K562 (cell line): Measurements from ENCODE around the gene SCN7A. TPM values are rescaled to one million over a fixed set of nuclear protein-coding genes. Genes with fewer than 3 reads are reported as not detected.

Experiments used
- ATAC-seq: fragments of 200-7000 bp; cut with Tn5 transposase; 3 replicates; pipeline ENCODE4 v1.9.1; 2020; ENCODE audit warnings: moderate library complexity
- BruUV-seq: library from RNA; stranded (reverse); fragments of 400-500 nt; replicated peaks from 2 replicates; lab custom pipeline; 2021; lab: Mats Ljungman, UMichigan
- CTCF ChIA-PET: fragments of 300-600 bp; formaldehyde crosslinking; extraction: SDS; loops from one replicate; lab custom pipeline; 2021; ENCODE audit warnings: low intra/inter-chr PET ratio; lab: Yijun Ruan, JAX
- POLR2A ChIA-PET: fragments of 300-600, 350-650 bp; sonication (Branson Sonifier 250); formaldehyde crosslinking; extraction: SDS; loops from one replicate; lab custom pipeline; 2021; ENCODE audit warnings: antibody characterized with exemption, inconsistent platforms; lab: Yijun Ruan, JAX
- DNase-seq, 4 experiments: peaks; one replicate each; pipeline versions ENCODE4 v3.0.0 to v3.0.0-alpha.2; 2011 to 2018; ENCODE audit warnings: low spot score in 3 of 4, mixed read lengths in 3 of 4; ENCODE audit errors: extremely low read depth in 1 of 4
- FAIRE-seq: peaks from 2 replicates; lab custom pipeline; 2011; peaks lifted over from hg19 to GRCh38; lab: Jason Lieb, UNC
- H2AFZ ChIP-seq: 2 replicates; pipeline ENCODE4 v1.6.0; 2011; ENCODE audit warnings: low read depth, low read length, control low read depth, inconsistent platforms
- H3K27ac ChIP-seq: fragments of 200-600 bp; 3 replicates; pipeline ENCODE4 v1.8.0; 2011; ENCODE audit warnings: low read depth, mild to moderate bottlenecking, control low read depth, inconsistent platforms, low read length, moderate library complexity, mixed read lengths; ENCODE audit errors: extremely low read depth
- H3K27me3 ChIP-seq, 2 experiments: fragments of 300-600 bp in 1 of 2; 2 replicates in 1 of 2; 3 replicates in 1 of 2; pipeline versions ENCODE4 v1.6.0 to v1.8.0; 2011; ENCODE audit warnings: inconsistent platforms in 2 of 2, low read length in 2 of 2, mild to moderate bottlenecking in 1 of 2, mixed read lengths in 1 of 2, moderate library complexity in 1 of 2; ENCODE audit not compliant: control insufficient read depth in 2 of 2, insufficient read depth in 2 of 2
- H3K36me3 ChIP-seq: fragments of 300-600 bp; 3 replicates; pipeline ENCODE4 v1.8.0; 2011; ENCODE audit warnings: mild to moderate bottlenecking, low read length, inconsistent platforms; ENCODE audit not compliant: control insufficient read depth, insufficient read depth
- H3K4me1 ChIP-seq, 2 experiments: fragments of 200-600 bp in 1 of 2; replicated peaks in 1 of 2; 2 replicates in 1 of 2; 3 replicates in 1 of 2; pipeline versions ENCODE4 v1.5.1 to v1.8.0; 2011; ENCODE audit warnings: inconsistent platforms in 2 of 2, low read length in 2 of 2, mild to moderate bottlenecking in 1 of 2, mixed read lengths in 1 of 2, moderate library complexity in 1 of 2; ENCODE audit not compliant: control insufficient read depth in 2 of 2, insufficient read depth in 2 of 2
- H3K4me2 ChIP-seq: 2 replicates; pipeline ENCODE4 v1.6.1; 2011; ENCODE audit warnings: low read length, control low read depth, inconsistent platforms, mixed read lengths; ENCODE audit not compliant: insufficient read depth
- H3K4me3 ChIP-seq: fragments of 200-600 bp; sonication (generic), shearing (Covaris generic); 2 replicates; pipeline ENCODE4 v1.5.1; 2016; ENCODE audit warnings: control low read depth, inconsistent platforms
- H3K79me2 ChIP-seq: fragments of 200-600 bp; 3 replicates; pipeline ENCODE4 v1.8.0; 2011; ENCODE audit warnings: low read length, inconsistent platforms; ENCODE audit not compliant: control insufficient read depth, insufficient read depth
- H3K9ac ChIP-seq, 2 experiments: 2 replicates each; pipeline versions ENCODE4 v1.6.0 to v1.6.1; 2011; ENCODE audit warnings: low read depth in 2 of 2, low read length in 2 of 2, control low read depth in 1 of 2, inconsistent platforms in 1 of 2, mild to moderate bottlenecking in 1 of 2, mixed read lengths in 1 of 2; ENCODE audit not compliant: insufficient read depth in 1 of 2
- H3K9me1 ChIP-seq: one replicate; pipeline ENCODE4 v1.6.0; 2011; ENCODE audit warnings: inconsistent platforms, mild to moderate bottlenecking, low read length, moderate library complexity; ENCODE audit not compliant: control insufficient read depth, insufficient read depth
- H3K9me3 ChIP-seq: replicated peaks from 2 replicates; pipeline ENCODE4 v1.5.1; 2011; ENCODE audit warnings: low read depth, low read length, inconsistent platforms; ENCODE audit not compliant: control insufficient read depth, insufficient read depth
- H4K20me1 ChIP-seq: replicated peaks from 2 replicates; pipeline ENCODE4 v1.6.1; 2011; ENCODE audit warnings: low read length, inconsistent platforms, mixed read lengths; ENCODE audit not compliant: control insufficient read depth, insufficient read depth
- ARID2 ChIP-seq: fragments of 450-650 bp; IDR thresholded peaks from 2 replicates; pipeline ENCODE4 v1.6.1; 2017; ENCODE audit warnings: antibody characterized with exemption, mild to moderate bottlenecking
- BMI1 ChIP-seq: fragments of 150-350 bp; IDR thresholded peaks from 2 replicates; pipeline ENCODE4 v1.6.1; 2014; ENCODE audit warnings: low read length
- CBX8 ChIP-seq: fragments of 200-600 bp; sonication (generic); IDR thresholded peaks from 2 replicates; pipeline ENCODE4 v1.6.1; 2012; ENCODE audit warnings: borderline replicate concordance, mixed run types, low read depth, mild to moderate bottlenecking, moderate library complexity, mixed read lengths, low read length, control low read depth, inconsistent platforms; ENCODE audit not compliant: poor library complexity, severe bottlenecking; ENCODE audit errors: extremely low read depth
- HDAC3 ChIP-seq: fragments of 450-650 bp; IDR thresholded peaks from 2 replicates; pipeline ENCODE4 v1.6.1; 2018; ENCODE audit warnings: borderline replicate concordance, mild to moderate bottlenecking, moderate library complexity; ENCODE audit not compliant: partially characterized antibody
- MED1 ChIP-seq: sonication (generic); formaldehyde crosslinking; IDR thresholded peaks from 2 replicates; pipeline ENCODE4 v1.8.1; 2023; ENCODE audit warnings: missing genetic modification reagents, borderline replicate concordance
- MTA3 ChIP-seq: fragments of 450-650 bp; formaldehyde crosslinking; IDR thresholded peaks from 2 replicates; pipeline ENCODE4 v1.6.1; 2017; ENCODE audit warnings: mild to moderate bottlenecking, borderline replicate concordance
- MXD1 ChIP-seq: fragments of 250-450 bp; sonication (Bioruptor Pico); IDR thresholded peaks from 2 replicates; pipeline ENCODE4 v1.8.0; 2021; ENCODE audit warnings: borderline replicate concordance, mild to moderate bottlenecking, moderate library complexity; ENCODE audit not compliant: poor library complexity, severe bottlenecking
- POLR2AphosphoS5 ChIP-seq: IDR thresholded peaks from 2 replicates; pipeline ENCODE4 v1.6.1; 2011; ENCODE audit warnings: mild to moderate bottlenecking, low read depth, low read length, moderate library complexity; ENCODE audit not compliant: control insufficient read depth, insufficient read depth
- RUNX1 ChIP-seq: sonication (generic); IDR thresholded peaks from 2 replicates; pipeline ENCODE4 v1.6.1; 2016; ENCODE audit warnings: antibody characterized with exemption, low read depth
- ZBTB11 ChIP-seq, 3 experiments: fragments of 200-800 bp in 1 of 3; fragments of 250-450 bp in 1 of 3; fragments of 450-650 bp in 1 of 3; sonication (Bioruptor Pico) in 1 of 3; sonication (Bioruptor generic) in 1 of 3; formaldehyde crosslinking in 1 of 3; IDR thresholded peaks; 2 replicates each; pipeline versions ENCODE4 v1.6.1 to v1.8.0; 2016 to 2022; ENCODE audit warnings: mild to moderate bottlenecking in 2 of 3, missing genetic modification characterization in 2 of 3, missing compliant biosample characterization in 1 of 3, moderate library complexity in 1 of 3
- ZNF124 ChIP-seq: sonication (generic); formaldehyde crosslinking; IDR thresholded peaks from 2 replicates; pipeline ENCODE4 v1.8.1; 2022; ENCODE audit warnings: missing genetic modification reagents
- ZNF134 ChIP-seq: fragments of 250-450 bp; sonication (Bioruptor Pico); conservative IDR thresholded peaks from 2 replicates; pipeline ENCODE4 v1.4.0; 2020
- ZNF274 ChIP-seq: IDR thresholded peaks from 2 replicates; pipeline ENCODE4 v1.6.1; 2011; ENCODE audit warnings: low read depth, mild to moderate bottlenecking, low read length, moderate library complexity, borderline replicate concordance
- ZNF507 ChIP-seq: conservative IDR thresholded peaks from 2 replicates; pipeline ENCODE4 v1.6.1; 2017; ENCODE audit warnings: missing genetic modification characterization, missing compliant biosample characterization
- WGBS: fragments of 100-300 bp; shearing (Covaris generic); methylation state at CpG from one replicate; pipeline ENCODE4 v1.1.6; 2016; ENCODE audit warnings: low coverage, mixed read lengths; ENCODE audit not compliant: insufficient coverage; ENCODE audit errors: missing lambda C conversion rate; 5-methylcytosine and 5-hydroxymethylcytosine counted together
- in situ Hi-C: fragments of 300-500 bp; cut with MboI; formaldehyde crosslinking; loops from 4 replicates; pipeline ENCODE4 v1.15.0; 2018; ENCODE audit warnings: inconsistent platforms, mixed read lengths
- intact Hi-C: fragments of 100-400 bp; cut with micrococcal nuclease; formaldehyde crosslinking; loops from 2 replicates; pipeline ENCODE4 v1.14.2; 2022
- polyA plus RNA-seq, 8 experiments: library from polyadenylated mRNA; depleted of rRNA in 4 of 8; stranded (reverse) in 5 of 8; unstranded in 3 of 8; fragments of >200 nt; fragmentation: Nextera tagmentation in 2 of 8; fragmentation: Illumina TruSeq in 1 of 8; extraction: Ambion mirVana in 2 of 8; extraction: Trizol in 1 of 8; gene quantifications; 2 replicates each; pipeline versions ENCODE4 v1.2.1 to v1.2.3, GENCODE V29; 2011 to 2014; ENCODE audit warnings: inconsistent platforms in 1 of 8, missing spikeins in 1 of 8
- total RNA-seq, 7 experiments: library from RNA; depleted of rRNA in 6 of 7; stranded (reverse); fragments of >200 nt in 6 of 7; fragmentation: Illumina TruSeq in 2 of 7; extraction: Trizol in 2 of 7; gene quantifications; 2 replicates each; pipeline versions ENCODE4 v1.2.1 to v1.2.3, GENCODE V29; 2011 to 2021; ENCODE audit warnings: low replicate concordance in 1 of 7

Gene SCN7A
- total and polyA plus RNA-seq, 9 of the 15 experiments (the other 6 are each of a cell fraction or from before 2014, with no cell fraction given), result under 0.01 to 0.05 (median 0.03) TPM; not detected in 3

GRCh38 chr2:166485558-166486178 lies 8.4 kb downstream of the SCN7A start:
- WGBS, result 0% methylated on average over 5 of the region's 5 CpGs
- Histone ChIP-seq H3K79me2 (no peaks in the 10 kb centered on the region), H3K9ac (no peak overlapping the region), H3K9me3 (no peaks in the 10 kb centered on the region), H3K27ac (no peak overlapping the region), H3K27me3 (no peaks in the 10 kb centered on the region), H4K20me1 (no peaks in the 10 kb centered on the region), H3K4me1 (no peaks in the 10 kb centered on the region), H3K36me3 (no peaks in the 10 kb centered on the region), H3K4me2 (no peak overlapping the region), H3K9me1 (no peaks in the 10 kb centered on the region), H3K4me3 (no peak overlapping the region), H2AFZ (no peak overlapping the region)
- ATAC-seq (no peak), FAIRE-seq (no peak), DNase-seq (no peak)
- CTCF ChIA-PET, result no interaction called here
- in situ Hi-C loops (no loop called here), intact Hi-C loops (no loop called here)
- POLR2A ChIA-PET, result interaction anchor here (1.0 kb wide), 1 partner anchor 9 kb away, joined by 4 read pairs; no protein-coding TSS in a partner anchor
- no peak for TF ChIP-seq MTA3
- no peak for TF ChIP-seq ARID2
- no peak for TF ChIP-seq ZNF507 (tag)
- TF ChIP-seq MXD1 (CRISPR knock-in tag), result no peak
- TF ChIP-seq RUNX1, result no peak
- TF ChIP-seq BMI1, result no peak
- TF ChIP-seq ZNF124 (CRISPR knock-in tag), result no peak
- TF ChIP-seq MED1, result no peak
- TF ChIP-seq POLR2AphosphoS5, result no peak
- TF ChIP-seq ZBTB11 (CRISPR knock-in tag; IDR thresholded peaks at IDR 0.05), result no peak
- TF ChIP-seq CBX8, result no peak
- TF ChIP-seq HDAC3, result no peak
- TF ChIP-seq ZNF274, result no peak
- no peak for TF ChIP-seq ZNF134 (CRISPR knock-in tag)
- BruUV-seq, result no TSS peak
